Measurements from ENCODE around the gene MMP24OS.

DNA sequence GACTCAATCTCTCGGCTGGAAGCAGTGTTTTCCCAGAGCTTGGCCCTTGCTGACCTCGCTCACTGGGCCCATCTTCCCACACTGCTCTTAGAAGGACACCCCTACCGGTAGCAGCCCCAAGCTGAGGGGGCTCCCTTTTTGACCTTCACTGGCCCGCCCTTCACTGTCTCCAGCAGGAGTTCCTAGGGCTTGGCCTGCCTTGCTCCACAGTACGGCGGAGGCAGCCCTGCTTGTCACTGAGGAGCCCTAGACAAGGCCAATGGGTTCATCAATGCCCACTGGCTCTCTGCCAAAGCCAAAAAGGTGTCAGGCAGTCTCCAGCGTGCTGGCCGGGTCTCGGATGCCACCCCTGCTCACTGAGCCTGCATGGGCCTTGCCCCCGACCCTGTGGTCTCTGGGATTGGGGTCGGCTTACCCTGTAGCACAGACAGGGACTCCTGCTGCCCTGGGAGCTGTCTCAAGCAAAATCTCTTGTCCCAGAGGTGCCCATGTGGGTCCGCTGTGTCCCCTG, 2.1 kb downstream of the MMP24OS start:
- TF ChIP-seq, protein P1, sequence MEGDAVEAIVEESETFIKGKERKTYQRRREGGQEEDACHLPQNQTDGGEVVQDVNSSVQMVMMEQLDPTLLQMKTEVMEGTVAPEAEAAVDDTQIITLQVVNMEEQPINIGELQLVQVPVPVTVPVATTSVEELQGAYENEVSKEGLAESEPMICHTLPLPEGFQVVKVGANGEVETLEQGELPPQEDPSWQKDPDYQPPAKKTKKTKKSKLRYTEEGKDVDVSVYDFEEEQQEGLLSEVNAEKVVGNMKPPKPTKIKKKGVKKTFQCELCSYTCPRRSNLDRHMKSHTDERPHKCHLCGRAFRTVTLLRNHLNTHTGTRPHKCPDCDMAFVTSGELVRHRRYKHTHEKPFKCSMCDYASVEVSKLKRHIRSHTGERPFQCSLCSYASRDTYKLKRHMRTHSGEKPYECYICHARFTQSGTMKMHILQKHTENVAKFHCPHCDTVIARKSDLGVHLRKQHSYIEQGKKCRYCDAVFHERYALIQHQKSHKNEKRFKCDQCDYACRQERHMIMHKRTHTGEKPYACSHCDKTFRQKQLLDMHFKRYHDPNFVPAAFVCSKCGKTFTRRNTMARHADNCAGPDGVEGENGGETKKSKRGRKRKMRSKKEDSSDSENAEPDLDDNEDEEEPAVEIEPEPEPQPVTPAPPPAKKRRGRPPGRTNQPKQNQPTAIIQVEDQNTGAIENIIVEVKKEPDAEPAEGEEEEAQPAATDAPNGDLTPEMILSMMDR (IDR thresholded peaks at IDR 0.05) = no peak
- no peak for TF ChIP-seq EZH2phosphoT487 (IDR thresholded peaks at IDR 0.05)
- no peak for TF ChIP-seq EZH2 (IDR thresholded peaks at IDR 0.05)

Data from neural progenitor cell (in vitro differentiated cells).